Naive B cell (primary cell): ENCODE measurements around the gene HSDL2. TPM values are rescaled to one million over a fixed set of nuclear protein-coding genes. Genes with fewer than 3 reads are reported as not detected.
A peak's percentile ranks its signal among the peaks of the same experiment; 100 is the strongest.

Experiments used
- ATAC-seq, 2 donors: fragments of 150-1000 bp; cut with Tn5 transposase; 2 replicates each; pipeline ENCODE4 v1.10.0; 2021; ENCODE audit warnings: low read depth in 2 of 2, mild to moderate bottlenecking in 2 of 2, moderate library complexity in 2 of 2
- DNase-seq: peaks from one replicate; pipeline ENCODE4 v3.0.0; 2022
- H3K27ac Mint-ChIP-seq, 6 donors: one replicate each; pipeline ENCODE4 v1.8.0; 2020 to 2022; ENCODE audit warnings: mild to moderate bottlenecking in 6 of 6, mixed read lengths in 6 of 6, moderate library complexity in 5 of 6, inconsistent platforms in 2 of 6
- H3K27me3 Mint-ChIP-seq, 3 donors: one replicate each; pipeline ENCODE4 v1.8.0; 2021 to 2022; ENCODE audit warnings: mixed read lengths in 3 of 3, mild to moderate bottlenecking in 1 of 3
- H3K36me3 Mint-ChIP-seq, 2 donors: one replicate each; pipeline ENCODE4 v1.8.0; 2020 to 2022; ENCODE audit warnings: mixed read lengths in 2 of 2, inconsistent platforms in 1 of 2, mild to moderate bottlenecking in 1 of 2
- H3K4me1 Mint-ChIP-seq, 3 donors: one replicate each; pipeline ENCODE4 v1.8.0; 2020 to 2022; ENCODE audit warnings: mixed read lengths in 3 of 3, inconsistent platforms in 1 of 3, mild to moderate bottlenecking in 1 of 3, moderate library complexity in 1 of 3
- H3K4me3 Mint-ChIP-seq, 8 donors: one replicate each; pipeline ENCODE4 v1.8.0; 2020 to 2022; ENCODE audit warnings: mild to moderate bottlenecking in 8 of 8, mixed read lengths in 8 of 8, moderate library complexity in 8 of 8, inconsistent platforms in 2 of 8
- H3K9me3 Mint-ChIP-seq, 7 donors: one replicate each; pipeline ENCODE4 v1.8.0; 2020 to 2022; ENCODE audit warnings: mixed read lengths in 7 of 7, mild to moderate bottlenecking in 5 of 7, inconsistent platforms in 2 of 7, moderate library complexity in 1 of 7
- polyA plus RNA-seq, 6 donors: library from polyadenylated mRNA; unstranded; fragments of 300-500 nt; fragmentation: Illumina TruSeq; gene quantifications; one replicate each; pipeline ENCODE4 v1.2.3, GENCODE V29; 2021; ENCODE audit warnings: low read depth in 6 of 6

The HSDL2 gene
- 10 to 100 TPM; 24.0 to 42.3 (median 29.4) TPM for polyA plus RNA-seq

- Mint-ChIP-seq H3K9me3 (no peaks in the 10 kb centered on the region), H3K36me3 (no peaks in the 10 kb centered on the region), H3K27me3 (no peaks in the 10 kb centered on the region), H3K27ac (peak within 1 kb of the TSS; percentile 88 to 99 (median 98)), H3K4me1 (peaks cover 50 to 75% (median 75%) of the 10 kb centered on the region in 3 donors), H3K4me3 (peak within 1 kb of the TSS; percentile 96 to 100 (median 99))
- DNase-seq, result no peak
- peak; percentile 13 for ATAC-seq
These were observed at the start of gene HSDL2 for GRCh38 chr9:112380102-112380824. Gene HSDL2 (plus strand): TSS chr9:112380108. CDS start chr9:112380164, 56 bp downstream.

GRCh38 chr9:112331674-112331952, 48.3 kb upstream of the HSDL2 start:
- Mint-ChIP-seq H3K4me1 (peaks cover 32 to 61% (median 36%) of the 10 kb centered on the region in 3 donors), H3K27me3 (no peaks in the 10 kb centered on the region), H3K27ac (peak overlapping the region in 4 of 6 donors; percentile 1 to 96 (median 90)), H3K9me3 (no peaks in the 10 kb centered on the region), H3K36me3 (no peaks in the 10 kb centered on the region), H3K4me3 (peak overlapping the region; percentile 61 to 94 (median 92))
- DNase-seq (no peak), ATAC-seq (no peak)

- no peak for DNase-seq
- no peaks in the 10 kb centered on the region for H3K9me3 Mint-ChIP-seq
- no peaks in the 10 kb centered on the region for H3K27me3 Mint-ChIP-seq
- peaks cover 32 to 56% (median 36%) of the 10 kb centered on the region in 3 donors for H3K4me1 Mint-ChIP-seq
- H3K4me3 Mint-ChIP-seq, result peak overlapping the region; percentile 88 to 94 (median 92)
- ATAC-seq, result no peak
- H3K27ac Mint-ChIP-seq, result peak overlapping the region; percentile 94 to 96 (median 96)
- H3K36me3 Mint-ChIP-seq, result no peaks in the 10 kb centered on the region
These were observed 47.7 kb upstream of the HSDL2 start for GRCh38 chr9:112332214-112332613.

- Mint-ChIP-seq H3K4me3 (peak overlapping the region; percentile 88 to 94 (median 92)), H3K27ac (peak overlapping the region; percentile 94 to 96 (median 96)), H3K36me3 (no peaks in the 10 kb centered on the region), H3K4me1 (peaks cover 32 to 52% (median 36%) of the 10 kb centered on the region in 3 donors), H3K9me3 (no peaks in the 10 kb centered on the region), H3K27me3 (no peaks in the 10 kb centered on the region)
- ATAC-seq (no peak), DNase-seq (no peak)
These were observed 47.3 kb upstream of the HSDL2 start for GRCh38 chr9:112332674-112332976.

- Mint-ChIP-seq H3K36me3 (no peaks in the 10 kb centered on the region), H3K4me3 (peak within 1 kb of the TSS; percentile 88 to 98 (median 98)), H3K4me1 (peaks cover 31 to 47% (median 36%) of the 10 kb centered on the region in 3 donors), H3K27me3 (no peaks in the 10 kb centered on the region), H3K9me3 (no peaks in the 10 kb centered on the region), H3K27ac (peak within 1 kb of the TSS; percentile 94 to 99 (median 96))
- ATAC-seq (peak; percentile 60 to 63), DNase-seq (peak; percentile 84)
These were observed 46.8 kb upstream of the HSDL2 start, which contains the start of gene PTBP3 for GRCh38 chr9:112332977-112333638. Gene PTBP3 (minus strand): TSS chr9:112333619. CDS start chr9:112297865, 35,754 bp downstream.

GRCh38 chr9:112333639-112334431, 46.1 kb upstream of the HSDL2 start:
- Mint-ChIP-seq H3K4me3 (peak overlapping the region; percentile 88 to 98 (median 98)), H3K9me3 (no peaks in the 10 kb centered on the region), H3K27me3 (no peaks in the 10 kb centered on the region), H3K27ac (peak overlapping the region; percentile 84 to 99 (median 95)), H3K4me1 (peaks cover 24 to 40% (median 30%) of the 10 kb centered on the region in 3 donors), H3K36me3 (no peaks in the 10 kb centered on the region)
- ATAC-seq (peak; percentile 78 to 81), DNase-seq (peak; percentile 87)

GRCh38 chr9:112334432-112334841, 45.5 kb upstream of the HSDL2 start:
- Mint-ChIP-seq H3K27ac (peak overlapping the region; percentile 84 to 99 (median 95)), H3K4me3 (peak overlapping the region; percentile 88 to 98 (median 98)), H3K9me3 (no peaks in the 10 kb centered on the region), H3K4me1 (peaks cover 23 to 36% (median 29%) of the 10 kb centered on the region in 3 donors), H3K36me3 (no peaks in the 10 kb centered on the region), H3K27me3 (no peaks in the 10 kb centered on the region)
- DNase-seq (peak; percentile 21), ATAC-seq (no peak)

- no peak overlapping the region for H3K27ac Mint-ChIP-seq
- no peak for DNase-seq
- no peak for ATAC-seq
- H3K4me1 Mint-ChIP-seq, result peaks cover 5 to 12% (median 8%) of the 10 kb centered on the region in 3 donors
- H3K36me3 Mint-ChIP-seq, result no peaks in the 10 kb centered on the region
- peak overlapping the region in 1 of 8 donors; percentile 49 for H3K4me3 Mint-ChIP-seq
- no peaks in the 10 kb centered on the region for H3K27me3 Mint-ChIP-seq
- H3K9me3 Mint-ChIP-seq, result no peaks in the 10 kb centered on the region
These were observed 42.4 kb upstream of the HSDL2 start for GRCh38 chr9:112337547-112337946.

- DNase-seq (no peak), ATAC-seq (no peak)
- no peaks in the 10 kb centered on the region for H3K9me3 Mint-ChIP-seq
- no peaks in the 10 kb centered on the region for H3K27me3 Mint-ChIP-seq
- no peak overlapping the region for H3K27ac Mint-ChIP-seq
- H3K36me3 Mint-ChIP-seq, result no peaks in the 10 kb centered on the region
- peaks cover 5 to 13% (median 10%) of the 10 kb centered on the region in 3 donors for H3K4me1 Mint-ChIP-seq
- H3K4me3 Mint-ChIP-seq, result peak overlapping the region in 1 of 8 donors; percentile 33
These were observed 41.3 kb upstream of the HSDL2 start for GRCh38 chr9:112338561-112338960.

- H3K36me3 Mint-ChIP-seq, result no peaks in the 10 kb centered on the region
- no peak for ATAC-seq
- H3K27ac Mint-ChIP-seq, result no peak overlapping the region
- H3K27me3 Mint-ChIP-seq, result no peaks in the 10 kb centered on the region
- no peak for DNase-seq
- no peak overlapping the region for H3K4me3 Mint-ChIP-seq
- peaks cover 0 to 6% (median 5%) of the 10 kb centered on the region in 3 donors for H3K4me1 Mint-ChIP-seq
- H3K9me3 Mint-ChIP-seq, result no peaks in the 10 kb centered on the region
These were observed 40.0 kb upstream of the HSDL2 start for GRCh38 chr9:112339886-112340285.

- ATAC-seq (no peak), DNase-seq (no peak)
- peaks cover 0 to 6% (median 2%) of the 10 kb centered on the region in 3 donors for H3K4me1 Mint-ChIP-seq
- H3K9me3 Mint-ChIP-seq, result no peaks in the 10 kb centered on the region
- H3K4me3 Mint-ChIP-seq, result no peak overlapping the region
- H3K27me3 Mint-ChIP-seq, result no peaks in the 10 kb centered on the region
- no peak overlapping the region for H3K27ac Mint-ChIP-seq
- no peaks in the 10 kb centered on the region for H3K36me3 Mint-ChIP-seq
These were observed 38.2 kb upstream of the HSDL2 start for GRCh38 chr9:112341730-112342129.

- Mint-ChIP-seq H3K9me3 (no peaks in the 10 kb centered on the region), H3K4me1 (peaks cover 10 to 11% (median 11%) of the 10 kb centered on the region in 3 donors), H3K27ac (peak overlapping the region in 4 of 6 donors; percentile 6 to 84 (median 79)), H3K4me3 (peak overlapping the region; percentile 77 to 95 (median 91)), H3K27me3 (peaks cover 0 to 9% (median 8%) of the 10 kb centered on the region in 3 donors), H3K36me3 (no peaks in the 10 kb centered on the region)
- peak; percentile 43 for DNase-seq
- ATAC-seq, result peak; percentile 42 to 59
These were observed 31.5 kb upstream of the HSDL2 start for GRCh38 chr9:112348257-112349007.

- DNase-seq (no peak), ATAC-seq (peak in 1 of 2 donors; percentile 21)
- Mint-ChIP-seq H3K27ac (peak overlapping the region in 3 of 6 donors; percentile 6 to 84 (median 78)), H3K27me3 (peaks cover 0 to 9% (median 8%) of the 10 kb centered on the region in 3 donors), H3K36me3 (no peaks in the 10 kb centered on the region), H3K9me3 (no peaks in the 10 kb centered on the region), H3K4me1 (peaks cover 10 to 11% (median 11%) of the 10 kb centered on the region in 3 donors), H3K4me3 (peak overlapping the region; percentile 77 to 95 (median 91))
These were observed 30.9 kb upstream of the HSDL2 start for GRCh38 chr9:112349008-112349333.
